Measurements from ENCODE around the gene CCR7.

DNA sequence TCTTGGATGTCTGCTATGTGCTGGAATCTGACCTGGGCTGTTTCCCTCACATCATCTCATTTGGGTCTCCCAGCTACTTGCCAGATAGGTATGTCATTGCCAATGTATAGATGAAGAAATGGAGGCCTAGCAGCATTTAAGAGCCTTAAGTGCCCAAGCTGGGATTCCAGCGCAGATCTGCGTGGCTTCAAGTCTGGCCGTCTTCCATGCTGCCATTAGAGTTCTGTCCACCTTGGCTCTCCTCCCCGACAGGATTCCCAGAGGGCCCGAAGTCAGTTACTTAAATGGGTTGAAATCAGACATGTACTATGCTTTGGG lies 33.0 kb upstream of the CCR7 start:
- TF ChIP-seq, protein P1, sequence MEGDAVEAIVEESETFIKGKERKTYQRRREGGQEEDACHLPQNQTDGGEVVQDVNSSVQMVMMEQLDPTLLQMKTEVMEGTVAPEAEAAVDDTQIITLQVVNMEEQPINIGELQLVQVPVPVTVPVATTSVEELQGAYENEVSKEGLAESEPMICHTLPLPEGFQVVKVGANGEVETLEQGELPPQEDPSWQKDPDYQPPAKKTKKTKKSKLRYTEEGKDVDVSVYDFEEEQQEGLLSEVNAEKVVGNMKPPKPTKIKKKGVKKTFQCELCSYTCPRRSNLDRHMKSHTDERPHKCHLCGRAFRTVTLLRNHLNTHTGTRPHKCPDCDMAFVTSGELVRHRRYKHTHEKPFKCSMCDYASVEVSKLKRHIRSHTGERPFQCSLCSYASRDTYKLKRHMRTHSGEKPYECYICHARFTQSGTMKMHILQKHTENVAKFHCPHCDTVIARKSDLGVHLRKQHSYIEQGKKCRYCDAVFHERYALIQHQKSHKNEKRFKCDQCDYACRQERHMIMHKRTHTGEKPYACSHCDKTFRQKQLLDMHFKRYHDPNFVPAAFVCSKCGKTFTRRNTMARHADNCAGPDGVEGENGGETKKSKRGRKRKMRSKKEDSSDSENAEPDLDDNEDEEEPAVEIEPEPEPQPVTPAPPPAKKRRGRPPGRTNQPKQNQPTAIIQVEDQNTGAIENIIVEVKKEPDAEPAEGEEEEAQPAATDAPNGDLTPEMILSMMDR (IDR thresholded peaks at IDR 0.05) = no peak
- no peak for TF ChIP-seq POLR2AphosphoS5 (IDR thresholded peaks at IDR 0.05)
